GM13976 (cell line): ENCODE measurements around the gene WDCP.

ENCODE experiments used
- DNase-seq: peaks from one replicate; pipeline ENCODE4 v3.0.0; 2012; ENCODE audit warnings: low spot score
- in situ Hi-C: fragments of 300-500 bp; cut with MboI; formaldehyde crosslinking; loops from one replicate; pipeline ENCODE4 v1.12.0; 2022; ENCODE audit warnings: low sequenced_read_pairs, mixed read lengths, inconsistent platforms; ENCODE audit not compliant: unreplicated experiment
- TF ChIP-seq, protein P1 (sequence below): IDR thresholded peaks from 2 replicates; pipeline ENCODE4 v1.5.1; 2012; ENCODE audit warnings: borderline replicate concordance, mild to moderate bottlenecking; ENCODE audit not compliant: insufficient read depth; ENCODE audit errors: extremely low read depth, missing control alignments, control extremely low read depth

WDCP gene

DNA sequence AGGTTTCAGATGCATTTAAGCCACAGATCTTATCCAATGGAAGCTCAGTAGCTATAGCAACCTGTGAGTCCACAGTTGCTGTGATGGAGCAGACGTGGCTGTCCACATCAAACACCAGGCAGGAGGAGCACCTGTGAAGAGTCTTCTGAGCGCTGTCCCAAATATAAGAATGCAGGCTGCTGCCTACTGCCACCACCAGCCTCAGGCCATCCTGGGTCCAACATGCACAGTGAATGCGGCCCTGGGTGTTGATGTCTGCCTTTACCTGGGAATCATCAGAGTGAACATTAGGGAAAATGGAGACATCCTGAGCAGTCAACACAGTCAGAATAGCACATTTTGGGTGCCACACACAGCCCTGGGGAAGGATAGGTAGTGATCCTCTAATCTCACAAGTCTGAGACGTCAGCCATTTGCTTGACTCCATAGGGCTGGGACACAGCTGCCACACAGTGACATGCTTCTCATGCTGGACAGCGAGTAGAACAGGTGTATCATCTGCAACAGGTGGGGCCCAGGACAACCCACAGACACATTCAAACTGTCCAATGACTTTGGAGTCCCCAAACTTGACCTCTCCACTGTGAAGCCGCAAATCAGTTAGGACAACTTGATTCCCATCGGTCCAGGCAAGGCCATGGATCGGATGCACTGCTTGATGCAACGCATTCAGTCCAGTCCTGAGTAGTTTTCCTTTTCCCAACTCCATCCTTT is 8.2 kb downstream of the WDCP start:
- in situ Hi-C loops: no loop called here
- no peak for DNase-seq
- TF ChIP-seq, protein P1, sequence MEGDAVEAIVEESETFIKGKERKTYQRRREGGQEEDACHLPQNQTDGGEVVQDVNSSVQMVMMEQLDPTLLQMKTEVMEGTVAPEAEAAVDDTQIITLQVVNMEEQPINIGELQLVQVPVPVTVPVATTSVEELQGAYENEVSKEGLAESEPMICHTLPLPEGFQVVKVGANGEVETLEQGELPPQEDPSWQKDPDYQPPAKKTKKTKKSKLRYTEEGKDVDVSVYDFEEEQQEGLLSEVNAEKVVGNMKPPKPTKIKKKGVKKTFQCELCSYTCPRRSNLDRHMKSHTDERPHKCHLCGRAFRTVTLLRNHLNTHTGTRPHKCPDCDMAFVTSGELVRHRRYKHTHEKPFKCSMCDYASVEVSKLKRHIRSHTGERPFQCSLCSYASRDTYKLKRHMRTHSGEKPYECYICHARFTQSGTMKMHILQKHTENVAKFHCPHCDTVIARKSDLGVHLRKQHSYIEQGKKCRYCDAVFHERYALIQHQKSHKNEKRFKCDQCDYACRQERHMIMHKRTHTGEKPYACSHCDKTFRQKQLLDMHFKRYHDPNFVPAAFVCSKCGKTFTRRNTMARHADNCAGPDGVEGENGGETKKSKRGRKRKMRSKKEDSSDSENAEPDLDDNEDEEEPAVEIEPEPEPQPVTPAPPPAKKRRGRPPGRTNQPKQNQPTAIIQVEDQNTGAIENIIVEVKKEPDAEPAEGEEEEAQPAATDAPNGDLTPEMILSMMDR: no peak

DNA sequence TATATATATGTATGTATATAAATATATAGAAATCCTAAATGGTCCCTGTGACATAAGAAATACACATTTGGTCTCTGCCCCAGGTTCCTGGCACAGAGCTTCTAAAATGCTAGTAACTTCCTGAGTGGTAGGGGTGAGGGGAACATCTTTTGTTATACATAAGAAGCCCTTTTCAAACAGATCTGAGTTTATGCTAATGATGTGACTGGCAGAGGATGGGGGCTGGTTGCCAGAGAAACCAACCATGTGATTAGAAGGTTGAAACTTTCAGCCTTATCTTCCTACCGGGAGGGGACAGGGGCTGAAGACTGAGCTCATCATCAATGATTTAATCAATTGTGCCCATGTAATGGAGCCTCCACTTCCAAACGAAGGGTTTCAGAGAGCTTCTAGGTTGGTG is 21.0 kb downstream of the WDCP start:
- in situ Hi-C loops: no loop called here
- DNase-seq: no peak
- TF ChIP-seq, protein P1: no peak

DNA sequence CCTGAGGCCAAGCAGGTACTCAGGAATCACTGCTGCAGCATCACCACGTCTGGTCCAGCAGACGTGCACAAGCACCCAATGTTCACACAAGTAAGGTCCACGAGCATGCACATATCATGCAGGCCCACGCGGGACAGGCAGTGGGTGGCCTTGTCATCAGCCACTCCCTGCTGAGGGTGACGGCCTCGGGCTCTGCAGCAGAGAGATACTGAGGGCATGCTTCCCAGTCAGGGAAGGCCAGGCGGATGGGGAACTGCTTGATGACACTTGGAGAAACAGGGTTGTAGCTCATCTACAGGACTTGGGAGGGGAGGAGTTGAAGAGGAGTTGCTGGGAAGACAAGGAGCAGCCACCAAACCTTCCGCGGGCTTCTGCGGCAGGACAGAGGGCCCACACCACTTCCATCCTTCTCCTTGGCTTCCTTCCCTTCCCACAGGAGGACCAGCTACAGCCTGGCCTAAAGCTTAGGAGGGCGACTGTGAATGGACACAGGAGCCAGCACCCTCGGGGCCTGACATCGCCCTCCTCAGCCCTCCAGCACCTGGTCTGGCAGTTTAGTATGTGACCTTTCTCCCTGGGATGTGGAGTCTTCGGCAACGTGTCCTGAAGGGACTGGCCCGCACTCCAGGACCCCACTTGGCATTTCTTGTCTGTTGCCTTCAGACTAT is 22.1 kb downstream of the WDCP start:
- DNase-seq: no peak
- in situ Hi-C loops: no loop called here
- TF ChIP-seq, protein P1: no peak

DNA sequence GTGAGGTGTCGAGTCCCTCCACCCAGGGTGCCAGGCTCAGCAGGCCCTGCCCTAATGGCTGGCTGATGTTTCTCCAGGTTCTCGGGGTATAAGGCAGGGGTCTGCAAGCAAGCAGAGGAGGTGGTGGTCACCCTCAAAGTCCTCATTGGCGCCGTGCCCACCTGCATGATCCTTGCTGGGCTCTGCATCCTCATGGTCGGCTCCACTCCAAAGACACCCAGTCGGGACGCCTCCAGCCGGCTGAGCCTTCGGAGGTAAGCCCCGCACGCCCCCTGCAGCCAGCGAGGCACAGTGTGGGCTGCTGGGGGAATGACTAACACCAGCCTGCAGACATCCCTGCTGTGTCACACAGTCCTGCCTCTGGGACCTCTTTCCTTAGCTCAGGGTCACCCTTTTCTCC is 23.2 kb downstream of the WDCP start:
- DNase-seq: no peak
- in situ Hi-C loops: no loop called here
- TF ChIP-seq, protein P1: no peak

DNA sequence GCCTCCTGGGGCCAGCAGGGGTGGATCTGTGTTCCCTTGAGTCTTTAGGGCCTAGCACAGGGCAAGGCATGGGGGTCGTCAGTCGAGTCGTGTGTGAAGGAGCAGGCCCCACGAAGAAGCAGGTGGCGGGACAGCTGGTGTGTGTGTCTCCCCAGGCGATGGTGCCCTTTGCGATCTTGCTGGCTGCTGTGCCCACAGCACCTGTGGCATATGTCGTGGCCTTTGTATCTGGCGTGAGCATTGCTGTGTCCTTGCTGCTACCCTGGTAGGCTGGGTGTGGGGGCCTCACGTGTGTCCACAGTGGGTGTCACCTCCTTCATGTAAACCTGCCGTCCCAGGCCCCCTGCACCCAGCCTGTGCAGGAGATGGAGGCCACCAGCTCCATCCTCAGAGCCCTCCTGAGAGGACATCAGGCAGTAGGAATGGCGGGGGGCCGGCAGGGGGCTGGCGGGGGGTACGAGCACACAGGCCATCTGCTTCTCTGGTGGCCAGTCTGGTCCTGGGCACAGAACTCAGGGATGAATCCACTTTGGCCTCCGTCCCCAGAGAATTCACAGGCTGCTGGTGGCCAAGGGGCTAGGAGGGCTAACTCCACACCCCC is 24.1 kb downstream of the WDCP start:
- no peak for DNase-seq
- in situ Hi-C loops: no loop called here
- TF ChIP-seq, protein P1: no peak

DNA sequence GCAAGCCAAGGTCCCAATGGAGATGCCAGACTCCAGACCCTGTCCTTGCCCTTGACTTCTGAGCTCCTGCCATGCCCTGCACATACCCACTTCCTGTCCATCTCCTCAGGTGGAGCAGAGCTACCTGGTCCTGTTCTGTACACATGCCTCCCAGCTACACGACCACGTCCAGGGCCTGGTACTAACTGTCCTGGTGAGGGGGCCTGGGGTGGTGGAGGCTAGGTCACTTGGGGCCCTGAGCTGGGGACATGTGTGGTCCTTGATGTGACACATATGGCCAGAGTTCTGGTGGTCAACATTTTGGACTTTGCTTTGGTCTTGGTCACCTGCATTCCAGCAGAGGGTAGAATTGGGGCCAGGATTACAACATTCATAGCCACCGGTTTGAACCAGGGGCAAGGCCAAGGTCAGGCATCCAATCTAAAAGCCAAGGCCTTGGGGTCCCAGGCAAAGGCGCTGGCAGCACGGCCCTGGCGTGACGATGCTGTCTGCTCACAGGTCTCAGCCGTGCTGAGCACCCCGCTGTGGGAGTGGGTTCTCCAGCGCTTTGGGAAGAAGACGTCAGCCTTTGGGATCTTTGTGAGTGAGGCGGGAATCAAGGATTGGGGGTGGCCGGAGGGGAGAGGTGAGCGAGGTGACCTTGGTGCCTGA is 24.7 kb downstream of the WDCP start:
- TF ChIP-seq, protein P1: no peak
- no peak for DNase-seq
- in situ Hi-C loops: no loop called here
